ENCODE data around the gene GSAP. TPM values are rescaled to one million over a fixed set of nuclear protein-coding genes. Genes with fewer than 3 reads are reported as not detected.
"Not testable (repeated sequence)": the region's sequence is repeated elsewhere in the genome, so short reads cannot be mapped to it uniquely, and the experiment has no call there.

The GSAP gene
- total and polyA plus RNA-seq, 7 donors, result 1.3 to 4.2 (median 2.0) TPM

- no peak for DNase-seq
Observed at GRCh38 chr7:77281780-77282478, 134.2 kb downstream of the GSAP start.

DNA sequence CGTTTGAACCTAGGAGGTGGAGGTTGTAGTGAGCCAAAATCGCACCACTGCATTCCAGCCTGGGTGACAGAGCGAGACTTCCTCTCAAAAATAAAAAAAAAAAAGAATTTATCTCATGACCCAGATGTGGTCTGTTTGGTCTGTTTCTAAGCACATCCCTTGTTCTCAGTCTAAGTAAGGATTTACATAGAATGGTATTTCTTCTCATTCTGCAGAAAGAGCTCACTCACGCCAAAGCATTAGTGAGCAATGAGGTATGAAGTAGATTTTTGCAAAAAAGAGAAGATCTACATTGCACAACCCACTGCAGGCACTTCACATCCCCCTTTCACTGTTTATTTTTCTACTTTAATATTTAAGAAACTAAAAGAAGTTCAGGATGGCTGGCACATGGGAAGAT, 140.0 kb downstream of the GSAP start:
- ATAC-seq (no peak), DNase-seq (no peak)
- TF ChIP-seq, protein P1, sequence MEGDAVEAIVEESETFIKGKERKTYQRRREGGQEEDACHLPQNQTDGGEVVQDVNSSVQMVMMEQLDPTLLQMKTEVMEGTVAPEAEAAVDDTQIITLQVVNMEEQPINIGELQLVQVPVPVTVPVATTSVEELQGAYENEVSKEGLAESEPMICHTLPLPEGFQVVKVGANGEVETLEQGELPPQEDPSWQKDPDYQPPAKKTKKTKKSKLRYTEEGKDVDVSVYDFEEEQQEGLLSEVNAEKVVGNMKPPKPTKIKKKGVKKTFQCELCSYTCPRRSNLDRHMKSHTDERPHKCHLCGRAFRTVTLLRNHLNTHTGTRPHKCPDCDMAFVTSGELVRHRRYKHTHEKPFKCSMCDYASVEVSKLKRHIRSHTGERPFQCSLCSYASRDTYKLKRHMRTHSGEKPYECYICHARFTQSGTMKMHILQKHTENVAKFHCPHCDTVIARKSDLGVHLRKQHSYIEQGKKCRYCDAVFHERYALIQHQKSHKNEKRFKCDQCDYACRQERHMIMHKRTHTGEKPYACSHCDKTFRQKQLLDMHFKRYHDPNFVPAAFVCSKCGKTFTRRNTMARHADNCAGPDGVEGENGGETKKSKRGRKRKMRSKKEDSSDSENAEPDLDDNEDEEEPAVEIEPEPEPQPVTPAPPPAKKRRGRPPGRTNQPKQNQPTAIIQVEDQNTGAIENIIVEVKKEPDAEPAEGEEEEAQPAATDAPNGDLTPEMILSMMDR (IDR thresholded peaks at IDR 0.05), result no peak
- Histone ChIP-seq H3K4me3 (no peak overlapping the region), H3K27me3 (ENCODE audit: insufficient read depth in 3 of 3, low read length in 2 of 3) (no peaks in the 10 kb centered on the region), H3K27ac (no peak overlapping the region), H3K9me3 (no peaks in the 10 kb centered on the region), H3K4me1 (no peaks in the 10 kb centered on the region), H3K36me3 (ENCODE audit: insufficient read depth in 1 of 2, low read depth in 1 of 2) (no peaks in the 10 kb centered on the region)
- WGBS, 3 donors, result 74 to 85% (median 76%) methylated on average over 4 of the region's 4 CpGs
- intact Hi-C loops (cut with DNase I), result no loop called here

More at GRCh38 chr7:77281780-77282478, 134.2 kb downstream of the GSAP start:
- intact Hi-C loops (cut with DNase I), result no loop called here
- TF ChIP-seq, protein P1 (IDR thresholded peaks at IDR 0.05), result no peak
- Histone ChIP-seq H3K27me3 (ENCODE audit: insufficient read depth in 3 of 3, low read length in 2 of 3) (no peaks in the 10 kb centered on the region), H3K27ac (no peak overlapping the region), H3K9me3 (no peaks in the 10 kb centered on the region), H3K4me1 (peaks cover 7% of the 10 kb centered on the region), H3K4me3 (no peak overlapping the region), H3K36me3 (ENCODE audit: insufficient read depth in 1 of 2, low read depth in 1 of 2) (no peaks in the 10 kb centered on the region)
- WGBS, 3 donors, result 29 to 43% (median 32%) methylated on average over 3 of the region's 3 CpGs
- no peak for ATAC-seq

GRCh38 chr7:77275663-77276062, 140.5 kb downstream of the GSAP start:
- ATAC-seq; H3K27me3 ChIP-seq (ENCODE audit: insufficient read depth in 3 of 3, low read length in 2 of 3); H3K4me3 ChIP-seq; intact Hi-C loops (cut with DNase I); H3K9me3 ChIP-seq; H3K27ac ChIP-seq; H3K36me3 ChIP-seq (ENCODE audit: insufficient read depth in 1 of 2, low read depth in 1 of 2); H3K4me1 ChIP-seq; DNase-seq: not testable (repeated sequence)
- 87 to 91% (median 89%) methylated on average over 2 of the region's 2 CpGs for WGBS, 3 donors

DNA sequence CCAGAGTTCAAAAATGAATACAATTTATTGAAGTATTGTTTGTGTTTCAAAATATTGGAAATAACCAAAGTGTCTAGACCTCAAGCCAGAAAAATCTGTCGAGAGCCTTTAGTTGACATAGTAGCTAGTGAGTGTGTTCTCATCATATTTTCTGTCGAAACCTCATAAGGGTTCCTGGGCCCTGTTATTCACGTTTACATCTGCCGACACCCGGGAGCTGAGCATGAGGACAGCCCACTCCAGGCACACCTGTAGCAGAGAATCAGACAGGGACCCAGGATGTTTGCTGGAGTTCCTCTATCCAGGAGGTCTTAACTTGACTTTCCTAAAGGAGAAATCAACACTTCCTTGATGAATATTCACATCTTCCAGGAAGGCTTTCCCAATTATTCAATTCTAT, 144.4 kb downstream of the GSAP start:
- Histone ChIP-seq H3K36me3 (ENCODE audit: insufficient read depth in 1 of 2, low read depth in 1 of 2) (no peaks in the 10 kb centered on the region), H3K27me3 (ENCODE audit: insufficient read depth in 3 of 3, low read length in 2 of 3) (no peaks in the 10 kb centered on the region), H3K4me3 (no peak overlapping the region), H3K4me1 (no peaks in the 10 kb centered on the region), H3K27ac (no peak overlapping the region), H3K9me3 (no peaks in the 10 kb centered on the region)
- no peak for ATAC-seq
- intact Hi-C loops (cut with DNase I), result no loop called here
- no peak for DNase-seq
- 93 to 97% (median 96%) methylated on average over 5 of the region's 5 CpGs for WGBS, 3 donors
- TF ChIP-seq, protein P1 (IDR thresholded peaks at IDR 0.05), result no peak

DNA sequence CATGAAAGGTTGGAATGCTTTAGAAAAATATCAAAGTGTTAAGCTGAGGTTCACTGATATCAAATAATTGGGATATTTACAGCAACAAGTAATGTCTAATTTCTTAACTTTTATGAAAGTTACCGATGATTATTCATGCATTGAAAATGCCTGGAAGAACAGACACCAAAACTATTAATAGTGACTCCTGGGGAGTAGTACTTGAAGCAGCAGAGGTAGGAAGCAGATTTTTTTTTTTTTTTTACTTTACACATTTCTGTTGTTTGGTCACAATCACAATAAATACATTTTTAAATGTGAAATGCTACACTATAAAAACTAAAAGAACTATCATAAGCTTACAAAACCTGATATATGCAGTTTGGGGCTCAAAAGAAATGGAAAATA, 146.1 kb downstream of the GSAP start:
- 51 to 76% (median 66%) methylated on average over 1 of the region's 1 CpG for WGBS, 3 donors
- Histone ChIP-seq H3K27ac (no peak overlapping the region), H3K36me3 (ENCODE audit: insufficient read depth in 1 of 2, low read depth in 1 of 2) (no peaks in the 10 kb centered on the region), H3K4me3 (no peak overlapping the region), H3K27me3 (ENCODE audit: insufficient read depth in 3 of 3, low read length in 2 of 3) (no peaks in the 10 kb centered on the region), H3K4me1 (no peaks in the 10 kb centered on the region), H3K9me3 (no peaks in the 10 kb centered on the region)
- ATAC-seq, result no peak
- intact Hi-C loops (cut with DNase I), result no loop called here
- TF ChIP-seq, protein P1 (IDR thresholded peaks at IDR 0.05), result no peak
- DNase-seq, result no peak
